KBM-7 (cell line): ENCODE results near the gene RASL11B.

Experiments
- DNase-seq: peaks from one replicate; pipeline ENCODE4 v3.0.0-alpha.2; 2015
- in situ Hi-C: fragments of 300-500 bp; cut with MboI; formaldehyde crosslinking; loops from 2 replicates; pipeline ENCODE4 v1.14.3; 2020; ENCODE audit warnings: low sequenced_read_pairs, low pct_unique_long_range_greater_than_20kb, mixed read lengths

The RASL11B gene

DNA sequence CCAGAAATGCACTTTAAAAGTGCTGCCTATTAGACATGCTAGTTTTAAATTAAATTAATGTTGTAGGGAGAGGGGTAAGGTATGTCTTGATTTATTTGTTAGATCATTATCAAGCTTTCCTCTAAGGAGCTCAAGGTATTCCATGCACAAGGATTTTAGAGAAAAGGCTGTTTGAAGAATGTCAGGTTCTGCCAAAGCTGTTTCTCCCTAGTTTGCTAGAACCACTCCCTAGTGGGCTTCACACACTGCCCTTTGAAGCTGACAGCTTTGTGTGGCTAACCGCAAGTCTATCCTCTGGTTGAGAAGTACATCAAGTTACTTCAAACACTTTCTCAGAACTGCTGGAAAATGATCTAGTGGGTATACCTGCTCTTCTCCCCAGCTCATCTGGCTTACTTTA lies 32.3 kb downstream of the RASL11B start:
- DNase-seq, result no peak
- in situ Hi-C loops, result no loop called here

DNA sequence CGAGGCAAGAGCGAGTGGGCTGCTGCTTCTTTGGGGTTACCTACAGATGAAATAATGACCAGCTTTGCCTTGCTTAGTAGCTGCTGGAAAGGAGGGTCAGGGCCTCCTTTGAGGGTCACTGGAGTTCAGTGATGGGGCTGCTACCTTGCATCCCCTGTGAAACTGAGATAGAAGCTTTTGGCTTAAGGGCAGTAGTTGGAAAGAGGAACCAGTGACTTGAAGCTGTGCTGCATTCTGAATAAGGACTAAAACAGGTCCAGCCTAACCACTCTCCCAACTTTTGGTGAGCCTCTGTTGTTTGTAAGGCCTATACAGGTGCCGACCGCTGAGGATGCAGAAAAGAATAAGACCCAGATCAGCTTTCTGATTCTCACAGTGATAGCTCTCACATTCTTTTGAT lies 41.2 kb downstream of the RASL11B start:
- DNase-seq, result no peak
- in situ Hi-C loops, result no loop called here

DNA sequence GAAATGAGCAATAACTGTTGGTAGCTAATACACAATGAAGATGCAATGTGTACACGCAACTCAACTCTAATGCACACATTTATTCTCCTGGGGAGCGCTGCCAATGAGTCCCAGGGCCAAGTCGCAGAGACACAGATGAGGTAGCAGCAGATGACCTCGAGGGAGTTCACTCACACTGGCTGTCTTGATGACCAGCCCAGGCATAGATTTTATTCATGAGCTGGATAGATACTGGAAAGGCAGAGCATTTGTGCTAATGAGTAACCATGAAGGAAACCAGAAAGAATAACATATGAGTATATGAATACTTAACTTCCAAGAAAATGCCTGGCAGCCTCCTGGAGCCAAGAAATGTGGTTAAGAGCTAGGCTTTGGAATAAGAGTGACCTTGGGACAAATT lies 42.3 kb downstream of the RASL11B start:
- DNase-seq, result no peak
- in situ Hi-C loops, result no loop called here

DNA sequence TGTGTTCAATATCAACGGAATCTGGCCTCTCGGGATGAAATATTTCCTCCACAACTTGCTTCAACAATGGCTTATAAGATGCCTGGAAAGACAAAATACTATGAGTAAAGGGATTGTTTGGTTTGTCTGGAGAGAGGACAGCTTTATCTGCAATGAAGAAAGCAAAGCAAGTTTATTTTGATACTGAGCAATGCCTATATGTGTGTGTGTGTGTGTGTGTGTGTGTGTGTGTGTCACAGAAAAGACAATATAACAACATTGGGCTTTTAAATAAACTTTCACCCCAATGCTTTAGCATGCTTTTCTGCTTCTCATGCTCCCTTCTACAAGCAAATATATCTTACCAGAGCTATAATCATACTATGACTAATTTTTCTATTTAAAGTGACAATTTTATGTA lies 45.4 kb downstream of the RASL11B start:
- in situ Hi-C loops, result no loop called here
- DNase-seq, result no peak

DNA sequence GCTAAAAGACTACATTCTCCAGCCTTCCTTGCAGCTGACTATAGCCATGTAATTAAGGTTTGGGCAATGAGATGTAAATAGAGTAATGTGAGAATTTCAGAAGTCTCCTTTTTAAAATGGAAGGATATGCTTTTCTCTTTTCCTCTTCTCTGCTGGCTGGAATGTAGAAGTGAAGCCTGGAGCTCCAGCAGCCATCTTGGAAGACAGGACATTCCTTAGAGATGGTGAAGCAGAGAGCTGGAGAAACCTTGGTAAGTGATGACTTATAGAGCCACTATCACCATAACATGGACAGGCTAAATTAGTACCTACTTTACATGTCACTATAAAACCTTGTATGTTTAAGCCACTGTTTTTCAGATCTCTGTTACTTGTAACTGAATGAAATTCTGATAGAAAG lies 48.0 kb downstream of the RASL11B start:
- no peak for DNase-seq
- in situ Hi-C loops, result no loop called here

DNA sequence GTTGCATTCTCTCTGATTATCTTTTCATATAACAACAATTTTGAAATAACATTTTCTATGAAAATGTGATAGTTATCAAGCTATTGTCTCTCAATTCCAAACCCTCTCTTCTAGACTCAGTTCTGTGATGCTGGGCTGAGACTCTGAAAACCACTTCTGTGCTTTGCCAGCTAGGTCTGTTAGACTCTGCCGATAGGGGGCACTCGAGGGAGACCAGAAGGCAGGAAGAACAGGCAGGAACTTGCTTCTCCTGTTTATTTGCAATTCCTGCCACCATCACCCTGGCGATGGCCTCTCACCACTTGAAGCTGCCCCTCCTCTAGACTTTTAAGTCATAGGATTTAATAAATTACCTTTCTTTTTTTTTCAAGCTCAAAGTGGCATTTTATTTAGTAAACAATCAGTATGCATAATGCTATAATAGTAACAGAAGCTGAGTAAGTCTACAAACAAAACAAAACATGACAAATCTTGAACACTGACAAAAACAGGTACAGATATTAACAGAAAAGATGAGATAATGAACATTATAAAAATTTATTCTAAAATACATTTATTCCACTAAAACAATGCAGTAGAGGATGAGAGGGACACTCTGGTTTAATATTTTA lies 49.7 kb downstream of the RASL11B start:
- DNase-seq, result peak; percentile 77
- in situ Hi-C loops, result no loop called here

DNA sequence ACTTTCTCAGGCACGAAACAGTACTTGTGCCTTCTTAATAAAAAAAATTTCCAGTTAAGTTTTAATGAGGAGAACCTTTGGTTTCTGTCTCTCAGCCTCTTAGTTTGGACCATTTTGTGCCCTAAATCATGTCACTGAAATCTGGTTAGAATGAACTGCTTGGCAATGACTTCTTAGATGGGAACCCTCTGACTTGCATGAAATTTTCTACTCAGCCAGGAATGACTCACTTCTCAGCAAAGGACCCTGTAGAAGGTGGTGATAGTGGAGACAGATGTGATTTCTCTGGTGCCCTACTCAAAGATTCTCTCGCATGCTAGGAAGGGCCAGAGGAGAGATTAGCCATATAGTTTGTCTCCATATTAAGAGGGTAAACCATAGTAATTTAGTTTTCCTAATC lies 50.5 kb downstream of the RASL11B start:
- DNase-seq, result no peak
- in situ Hi-C loops, result no loop called here

DNA sequence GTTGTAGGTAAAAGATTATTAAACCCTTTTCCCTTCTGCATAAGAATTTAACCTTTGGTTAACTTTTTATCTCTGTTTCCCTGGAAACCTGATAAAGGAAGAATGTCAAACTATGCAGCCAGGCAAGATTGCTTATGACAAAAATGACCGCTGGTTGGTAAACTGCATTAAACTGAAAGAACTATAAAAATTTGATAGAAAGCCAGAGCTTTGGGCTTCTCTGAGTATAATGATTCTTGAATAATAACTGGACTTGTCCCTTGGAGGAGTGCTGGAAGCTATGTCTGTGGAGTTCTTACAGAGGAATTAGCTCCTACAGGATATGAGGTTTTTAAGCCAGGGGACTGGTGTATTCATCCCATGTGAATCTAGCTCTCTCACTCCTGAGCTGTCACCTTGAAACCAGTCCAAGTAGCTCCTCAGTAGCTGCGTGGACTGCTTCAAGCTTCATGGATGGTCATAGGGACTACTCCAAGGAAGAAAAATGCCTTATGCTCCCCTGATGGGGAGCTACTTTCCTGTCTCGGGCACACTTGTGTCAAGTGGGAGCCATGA lies 52.0 kb downstream of the RASL11B start:
- DNase-seq, result no peak

DNA sequence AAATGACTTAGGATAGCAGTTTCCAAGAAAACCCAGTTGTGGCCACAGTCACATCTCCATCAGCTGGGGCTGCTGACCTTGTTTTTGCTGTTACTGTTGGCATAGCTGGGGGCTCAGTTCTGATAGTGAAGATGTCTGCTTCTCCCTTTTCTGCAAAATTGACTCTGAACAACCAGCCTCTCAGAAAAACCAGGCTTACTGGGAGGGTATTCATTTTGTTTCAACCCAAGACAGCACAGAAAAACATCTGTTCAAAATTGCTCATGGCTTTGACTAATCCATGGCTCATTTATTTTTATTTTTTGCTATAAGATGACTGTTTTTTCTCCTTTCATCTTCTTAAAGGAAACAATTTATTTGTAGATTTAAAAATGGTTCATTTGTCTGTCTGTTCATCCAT lies 53.1 kb downstream of the RASL11B start:
- in situ Hi-C loops, result no loop called here
- no peak for DNase-seq

More for the DNA sequence above, 52.0 kb downstream of the RASL11B start:
- in situ Hi-C loops, result no loop called here

DNA sequence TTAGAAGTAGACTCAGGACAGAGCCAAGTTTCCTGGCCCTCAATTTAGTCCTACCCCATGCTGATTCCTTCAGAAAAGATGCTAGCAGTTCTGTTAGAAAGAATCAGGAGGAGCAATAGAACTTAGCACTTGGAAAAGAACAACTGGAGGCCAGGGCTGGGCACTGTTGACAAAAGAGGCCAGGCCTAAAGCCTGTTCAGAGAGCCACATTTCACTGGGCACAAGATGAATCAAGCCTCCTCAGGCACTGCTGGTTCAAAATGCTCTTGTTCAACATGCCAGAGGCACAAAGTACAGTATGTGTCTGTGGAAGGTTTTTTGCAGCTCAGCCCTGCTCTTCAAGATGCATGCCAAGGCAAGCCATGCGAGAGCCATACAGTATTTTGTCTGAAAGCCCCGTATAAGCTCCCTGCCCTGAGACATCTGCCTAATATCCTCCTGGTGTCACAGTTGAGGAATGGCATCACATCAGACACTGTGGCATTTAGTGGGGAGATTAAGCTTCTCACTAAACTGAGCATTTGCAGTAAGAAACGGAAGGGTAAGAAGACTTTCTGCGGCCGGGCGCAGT lies 53.7 kb downstream of the RASL11B start:
- no peak for DNase-seq
- in situ Hi-C loops, result no loop called here
